Stimulated activated naive CD8-positive, alpha-beta T cell treated with anti-CD3 and anti-CD28 coated beads, Interleukin-15, Interleukin-2, amounts not matched to agents 100 U/mL and 50 U/mL, for 24 hours (primary cell): ENCODE data around the gene ZBTB44.

ENCODE experiments used
- ATAC-seq: fragments of 150-1000 bp; cut with Tn5 transposase; one replicate; pipeline ENCODE4 v1.10.0; 2021
- DNase-seq: peaks from one replicate; pipeline ENCODE4 v3.0.0; 2021

The ZBTB44 gene

GRCh38 chr11:130215531-130216220, 99.0 kb downstream of the ZBTB44 start:
- DNase-seq: no peak
- no peak for ATAC-seq

- DNase-seq: no peak
These were observed 99.7 kb downstream of the ZBTB44 start for GRCh38 chr11:130214861-130215530.

GRCh38 chr11:130213979-130214281, 100.8 kb downstream of the ZBTB44 start:
- DNase-seq: no peak
- ATAC-seq: no peak

More at GRCh38 chr11:130214861-130215530, 99.7 kb downstream of the ZBTB44 start:
- no peak for ATAC-seq

- ATAC-seq (peak; percentile 74), DNase-seq (peak; percentile 76)
These were observed 101.4 kb downstream of the ZBTB44 start for GRCh38 chr11:130213143-130213978.

GRCh38 chr11:130212431-130212961, 102.2 kb downstream of the ZBTB44 start:
- ATAC-seq (no peak), DNase-seq (no peak)

GRCh38 chr11:130211781-130212401, 102.8 kb downstream of the ZBTB44 start:
- no peak for ATAC-seq
- DNase-seq: no peak

- no peak for ATAC-seq
These were observed 103.6 kb downstream of the ZBTB44 start for GRCh38 chr11:130211144-130211543.

GRCh38 chr11:130209954-130210854, 104.5 kb downstream of the ZBTB44 start:
- no peak for ATAC-seq
- DNase-seq: no peak

More at GRCh38 chr11:130211144-130211543, 103.6 kb downstream of the ZBTB44 start:
- no peak for DNase-seq

GRCh38 chr11:130209128-130209932, 105.4 kb downstream of the ZBTB44 start:
- DNase-seq (no peak), ATAC-seq (no peak)

- no peak for ATAC-seq
These were observed 106.2 kb downstream of the ZBTB44 start for GRCh38 chr11:130208241-130209127.

GRCh38 chr11:130206141-130206540, 108.6 kb downstream of the ZBTB44 start:
- DNase-seq: no peak
- ATAC-seq: no peak

More at GRCh38 chr11:130208241-130209127, 106.2 kb downstream of the ZBTB44 start:
- DNase-seq: no peak

- DNase-seq (no peak), ATAC-seq (no peak)
These were observed 110.0 kb downstream of the ZBTB44 start for GRCh38 chr11:130204703-130205095.

GRCh38 chr11:130203766-130204702, 110.7 kb downstream of the ZBTB44 start:
- no peak for ATAC-seq
- DNase-seq: no peak

GRCh38 chr11:130202818-130203689, 111.7 kb downstream of the ZBTB44 start:
- no peak for ATAC-seq
- DNase-seq: no peak

GRCh38 chr11:130202009-130202817, 112.5 kb downstream of the ZBTB44 start:
- ATAC-seq: no peak
- no peak for DNase-seq

GRCh38 chr11:130201026-130201425, 113.7 kb downstream of the ZBTB44 start:
- ATAC-seq (no peak), DNase-seq (no peak)
